Aorta (tissue), 5 donors: ENCODE measurements around the gene POLR1H. TPM values are rescaled to one million over a fixed set of nuclear protein-coding genes. Genes with fewer than 3 reads are reported as not detected.

Experiments used
- ATAC-seq: fragments of 200-7000 bp; cut with Tn5 transposase; one replicate; pipeline ENCODE4 v1.9.1; 2022; ENCODE audit warnings: moderate library complexity; ENCODE audit not compliant: low FRiP score
- DNase-seq, 2 donors: peaks; one replicate each; pipeline ENCODE4 v3.0.0-alpha.2; 2020
- H3K27ac ChIP-seq, 2 donors: one replicate each; pipeline ENCODE4 v1.5.1; 2013; ENCODE audit warnings: low read length in 2 of 2, mild to moderate bottlenecking in 2 of 2, moderate library complexity in 2 of 2, control low read depth in 1 of 2, inconsistent platforms in 1 of 2, low read depth in 1 of 2
- H3K27me3 ChIP-seq, 2 donors: one replicate each; pipeline ENCODE4 v1.6.1; 2013; ENCODE audit warnings: control low read depth in 1 of 2, low read length in 1 of 2, mild to moderate bottlenecking in 1 of 2, moderate library complexity in 1 of 2; ENCODE audit not compliant: insufficient read depth in 2 of 2, control insufficient read depth in 1 of 2
- H3K36me3 ChIP-seq, 2 donors: one replicate each; pipeline ENCODE4 v1.6.1; 2013; ENCODE audit warnings: control low read depth in 1 of 2, low read length in 1 of 2, mild to moderate bottlenecking in 1 of 2; ENCODE audit not compliant: insufficient read depth in 2 of 2, control insufficient read depth in 1 of 2
- H3K4me1 ChIP-seq, 2 donors: one replicate each; pipeline ENCODE4 v1.6.1; 2013; ENCODE audit warnings: low read length in 2 of 2, control low read depth in 1 of 2, mild to moderate bottlenecking in 1 of 2, moderate library complexity in 1 of 2; ENCODE audit not compliant: insufficient read depth in 2 of 2, control insufficient read depth in 1 of 2
- H3K4me3 ChIP-seq, 2 donors: one replicate each; pipeline ENCODE4 v1.5.1; 2013; ENCODE audit warnings: low read length in 2 of 2, control low read depth in 1 of 2, mild to moderate bottlenecking in 1 of 2
- H3K9me3 ChIP-seq: one replicate; pipeline ENCODE4 v1.6.1; 2013; ENCODE audit warnings: mild to moderate bottlenecking, low read length; ENCODE audit not compliant: control insufficient read depth
- WGBS, 2 donors: extraction: QIAGEN DNeasy Blood & Tissue Kit; methylation state at CpG; one replicate each; pipeline ENCODE4 v1.1.7; 2013; 5-methylcytosine and 5-hydroxymethylcytosine counted together
- intact Hi-C, 2 donors: fragments of 100-400 bp; cut with DNase I; formaldehyde crosslinking; loops; one replicate each; pipeline versions ENCODE4 v1.14.2 to v1.15.0; 2022
- polyA plus RNA-seq, 2 donors: library from polyadenylated mRNA; stranded (reverse); fragments of 200-250 nt; gene quantifications; one replicate each; pipeline ENCODE4 v1.2.3, GENCODE V29; 2013
- total RNA-seq, 2 donors: library from RNA; stranded (reverse); fragmentation: NEBNext Ultra II Directional; extraction: Animal tissue kit (Norgen Biotek cat#: 25700); gene quantifications; one replicate each; pipeline ENCODE4 v1.2.1, GENCODE V29; 2021
- donor health status: healthy with polysubstance abuse.
- donor health status: Bipolar disorder and iron deficiency.
- donor health status: DM: no; HTN: no; CAD: no.
- donor health status: DM: no; HTN: no; CAD: no.
- donor health status: DM: yes; HTN: yes; CAD: no.

POLR1H gene
- total and polyA plus RNA-seq, 4 donors: 20.5 to 42.1 (median 21.2) TPM

DNA sequence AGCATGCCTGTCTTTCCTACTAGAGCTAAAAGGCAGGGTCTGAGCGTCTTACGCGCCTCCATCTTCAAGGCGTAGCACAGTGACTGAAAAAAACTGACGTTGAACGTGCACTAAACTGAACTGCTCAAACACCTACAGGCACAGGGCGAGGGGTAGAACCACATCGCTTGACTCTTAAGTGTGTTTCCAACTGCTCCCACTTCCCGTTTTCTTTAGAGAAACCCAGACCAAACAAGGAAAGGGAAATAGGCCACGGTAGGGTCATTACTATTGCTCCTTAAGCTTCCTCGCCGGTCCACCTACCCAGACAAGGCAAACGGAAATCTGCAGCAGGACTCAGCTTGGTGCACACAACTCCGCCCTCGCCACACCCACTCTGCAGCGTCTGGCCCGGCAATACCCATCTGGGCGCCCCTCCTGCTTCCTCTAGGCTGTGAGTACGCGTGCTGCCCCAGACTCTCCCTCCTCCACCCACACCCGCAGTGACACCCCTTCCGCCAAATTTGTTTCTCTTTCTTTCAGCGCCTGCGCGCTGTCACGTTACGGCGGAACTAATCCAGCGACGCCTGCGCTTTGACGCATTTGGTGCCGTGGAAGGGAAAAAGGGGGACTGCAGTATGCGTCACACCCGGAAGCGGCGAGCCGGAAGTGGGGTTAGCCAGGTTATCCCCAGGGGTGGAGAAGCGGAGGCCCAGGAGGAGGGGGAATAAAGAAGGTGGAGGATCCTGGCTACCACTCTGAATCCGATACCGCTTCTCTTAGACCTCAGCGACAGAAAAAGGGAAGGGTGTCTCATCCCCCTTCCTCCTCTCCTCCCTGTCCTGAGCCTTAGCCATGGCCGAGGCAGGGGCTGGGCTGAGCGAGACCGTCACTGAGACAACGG lies 5.8 kb downstream of the POLR1H start, which contains the start of gene PPP1R11:
TSS of gene PPP1R11 (plus strand) at position 622 of the 883 bp plus-strand sequence. CDS start at position 835, 213 bp downstream.
- intact Hi-C loops: loop anchor here in 1 of 2 donors (1.0 kb wide), 2 partner anchors 35 to 102 kb away; no protein-coding TSS in a partner anchor
- DNase-seq: peak; percentile 98 to 99
- Histone ChIP-seq H3K4me3 (peak within 1 kb of the TSS; percentile 55 to 91), H3K4me1 (peaks cover 0 to 2% of the 10 kb centered on the region in 2 donors), H3K36me3 (peaks cover 0 to 1% of the 10 kb centered on the region in 2 donors), H3K9me3 (no peaks in the 10 kb centered on the region), H3K27ac (peak within 1 kb of the TSS; percentile 59 to 89), H3K27me3 (no peaks in the 10 kb centered on the region)
- ATAC-seq: peak; percentile 99
- WGBS, 2 donors: 0% methylated on average over 46 of the region's 46 CpGs

DNA sequence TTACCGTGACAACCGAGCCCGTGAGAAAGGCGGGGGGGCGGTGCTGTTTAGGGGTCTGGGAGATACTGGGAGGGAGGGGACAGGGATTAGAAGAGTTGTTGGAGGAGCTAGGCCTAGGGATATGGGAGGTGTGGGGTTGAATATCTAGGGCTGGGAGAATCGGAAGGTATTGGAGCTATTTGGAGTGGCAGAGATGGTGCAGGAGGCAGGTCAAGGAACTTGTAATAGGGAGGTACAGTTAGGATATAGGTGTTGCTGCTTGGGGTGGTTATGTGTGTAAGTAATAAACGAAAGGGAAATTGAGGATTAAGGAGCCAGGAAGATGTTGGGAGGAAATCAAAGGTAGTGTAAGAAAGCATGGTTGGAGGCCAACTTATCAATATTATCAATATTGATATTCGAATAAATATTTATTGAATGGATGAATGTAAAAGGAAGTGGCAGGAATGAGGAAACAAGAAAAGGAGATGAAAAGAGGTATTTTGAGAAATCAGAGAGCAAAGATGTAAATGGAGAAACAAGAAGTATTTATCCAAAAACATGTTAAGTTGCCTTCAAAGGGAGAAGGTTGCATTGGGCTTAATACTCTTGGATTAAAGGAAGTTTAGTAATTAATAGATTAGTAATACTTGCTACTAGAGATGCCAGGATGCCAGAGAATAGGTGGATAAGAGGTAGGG lies 6.5 kb downstream of the POLR1H start:
- intact Hi-C loops: loop anchor here in 1 of 2 donors (1.0 kb wide), 2 partner anchors 35 to 102 kb away; no protein-coding TSS in a partner anchor
- no peak for ATAC-seq

GRCh38 chr6:30071081-30071818 lies 10.2 kb downstream of the POLR1H start:
- Histone ChIP-seq H3K27me3 (no peaks in the 10 kb centered on the region), H3K4me3 (no peak overlapping the region), H3K4me1 (no peaks in the 10 kb centered on the region), H3K36me3 (peaks cover 0 to 1% of the 10 kb centered on the region in 2 donors), H3K9me3 (no peaks in the 10 kb centered on the region), H3K27ac (no peak overlapping the region)
- WGBS, 2 donors: 26 to 32% methylated on average over 56 to 68 of the region's 68 CpGs
- intact Hi-C loops: no loop called here
- peak in 1 of 2 donors; percentile 54 for DNase-seq
- ATAC-seq: no peak

More for the DNA sequence above, 6.5 kb downstream of the POLR1H start:
- no peak for DNase-seq
- Histone ChIP-seq H3K9me3 (no peaks in the 10 kb centered on the region), H3K4me1 (no peaks in the 10 kb centered on the region), H3K4me3 (peak overlapping the region; percentile 7 to 55), H3K27me3 (no peaks in the 10 kb centered on the region), H3K27ac (peak overlapping the region in 1 of 2 donors; percentile 4), H3K36me3 (peaks cover 0 to 1% of the 10 kb centered on the region in 2 donors)
- WGBS, 2 donors: 12 to 16% methylated on average over 8 of the region's 8 CpGs

- Histone ChIP-seq H3K9me3 (no peaks in the 10 kb centered on the region), H3K27ac (no peak overlapping the region), H3K4me1 (no peaks in the 10 kb centered on the region), H3K36me3 (peaks cover 0 to 1% of the 10 kb centered on the region in 2 donors), H3K27me3 (no peaks in the 10 kb centered on the region), H3K4me3 (no peak overlapping the region)
- ATAC-seq: no peak
- 60 to 66% methylated on average over 3 of the region's 3 CpGs for WGBS, 2 donors
- DNase-seq: no peak
- intact Hi-C loops: no loop called here
Measured at GRCh38 chr6:30071858-30072257, 10.8 kb downstream of the POLR1H start.

GRCh38 chr6:30073489-30074235 lies 12.6 kb downstream of the POLR1H start:
- no peaks in the 10 kb centered on the region for H3K27me3 ChIP-seq
- H3K9me3 ChIP-seq: no peaks in the 10 kb centered on the region
- ATAC-seq: no peak
- no peak overlapping the region for H3K27ac ChIP-seq
- no peaks in the 10 kb centered on the region for H3K4me1 ChIP-seq
- H3K36me3 ChIP-seq: peaks cover 0 to 1% of the 10 kb centered on the region in 2 donors
- no peak overlapping the region for H3K4me3 ChIP-seq
- no peak for DNase-seq
- 61 to 66% methylated on average over 7 of the region's 7 CpGs for WGBS, 2 donors
- intact Hi-C loops: no loop called here

DNA sequence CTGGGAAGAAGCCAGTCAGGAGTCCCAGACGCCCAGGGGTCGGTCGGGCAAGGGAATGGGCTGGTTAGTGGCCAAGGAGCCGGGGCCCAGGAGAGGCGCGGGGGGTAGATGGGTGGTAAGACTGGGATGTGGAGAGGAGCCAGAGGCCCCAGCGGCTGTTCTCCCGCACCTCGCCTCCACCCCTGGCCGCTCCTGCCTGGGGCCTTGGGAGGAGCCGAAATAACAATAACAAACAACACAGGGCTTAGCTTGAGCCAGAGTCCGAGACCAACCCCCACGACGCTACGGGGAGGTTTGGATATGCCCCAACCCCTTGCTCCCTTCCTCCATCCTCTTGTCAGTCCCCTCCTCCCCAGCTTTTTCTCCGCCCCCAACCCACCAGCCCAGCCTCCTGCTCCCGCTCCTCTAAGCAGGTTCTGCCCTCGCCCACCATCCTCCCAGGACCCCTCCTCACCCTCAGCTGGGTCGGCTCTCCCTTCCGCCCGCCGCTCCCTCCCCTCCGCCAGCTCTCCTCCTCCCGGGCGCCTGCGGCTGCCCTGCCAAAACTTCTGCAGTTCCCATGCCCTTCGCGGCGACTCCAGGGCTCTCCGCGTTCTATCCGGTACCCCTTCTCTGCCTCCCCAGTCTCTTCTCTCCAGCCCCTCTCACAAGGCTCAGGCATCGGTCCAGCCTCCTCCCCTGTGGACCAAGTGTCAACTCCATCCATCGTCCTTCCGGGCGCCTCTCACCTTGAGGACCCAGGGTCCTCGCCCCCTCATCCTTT lies 13.4 kb downstream of the POLR1H start:
- no peaks in the 10 kb centered on the region for H3K9me3 ChIP-seq
- WGBS, 2 donors: 2 to 3% methylated on average over 32 to 37 of the region's 37 CpGs
- DNase-seq: no peak
- no peak for ATAC-seq
- no peak overlapping the region for H3K27ac ChIP-seq
- no peaks in the 10 kb centered on the region for H3K4me1 ChIP-seq
- H3K36me3 ChIP-seq: no peaks in the 10 kb centered on the region
- intact Hi-C loops: no loop called here
- no peak overlapping the region for H3K4me3 ChIP-seq
- no peaks in the 10 kb centered on the region for H3K27me3 ChIP-seq

- peak; percentile 13 for ATAC-seq
- Histone ChIP-seq H3K4me1 (no peaks in the 10 kb centered on the region), H3K4me3 (no peak within 1 kb of the TSS), H3K36me3 (no peaks in the 10 kb centered on the region), H3K27me3 (no peaks in the 10 kb centered on the region), H3K9me3 (no peaks in the 10 kb centered on the region), H3K27ac (no peak within 1 kb of the TSS)
- intact Hi-C loops: no loop called here
- no peak for DNase-seq
- WGBS, 2 donors: 2% methylated on average over 45 to 64 of the region's 64 CpGs
Measured at GRCh38 chr6:30075094-30075789, 14.2 kb downstream of the POLR1H start, which contains the start of gene RNF39. TSS of gene RNF39 (minus strand) at chr6:30075769. CDS start at chr6:30075585, 184 bp downstream.
